ENCODE results near the gene MN1.

The MN1 gene

GRCh38 chr22:27720860-27721259, 80.7 kb downstream of the MN1 start:
- no peak overlapping the region for H3K4me3 ChIP-seq (ENCODE audit: low read depth, low read length)
- DNase-seq (ENCODE audit: low read depth), result no peak
- no peak for TF ChIP-seq CTCF (IDR thresholded peaks at IDR 0.05; ENCODE audit: control insufficient read depth, extremely low read depth, insufficient read depth)

- TF ChIP-seq CTCF (IDR thresholded peaks at IDR 0.05; ENCODE audit: control insufficient read depth, extremely low read depth, insufficient read depth), result no peak
- H3K4me3 ChIP-seq (ENCODE audit: low read depth, low read length), result no peak overlapping the region
- DNase-seq (ENCODE audit: low read depth), result no peak
These were observed 81.9 kb downstream of the MN1 start for GRCh38 chr22:27719535-27720227.

- H3K4me3 ChIP-seq (ENCODE audit: low read depth, low read length), result no peak overlapping the region
- TF ChIP-seq CTCF (IDR thresholded peaks at IDR 0.05; ENCODE audit: control insufficient read depth, extremely low read depth, insufficient read depth), result no peak
- no peak for DNase-seq (ENCODE audit: low read depth)
These were observed 82.6 kb downstream of the MN1 start for GRCh38 chr22:27719036-27719347.

- TF ChIP-seq CTCF (IDR thresholded peaks at IDR 0.05; ENCODE audit: control insufficient read depth, extremely low read depth, insufficient read depth), result no peak
- DNase-seq (ENCODE audit: low read depth), result no peak
- no peak overlapping the region for H3K4me3 ChIP-seq (ENCODE audit: low read depth, low read length)
These were observed 83.1 kb downstream of the MN1 start for GRCh38 chr22:27718186-27719035.

- DNase-seq (ENCODE audit: low read depth), result no peak
- TF ChIP-seq CTCF (IDR thresholded peaks at IDR 0.05; ENCODE audit: control insufficient read depth, extremely low read depth, insufficient read depth), result no peak
- no peak overlapping the region for H3K4me3 ChIP-seq (ENCODE audit: low read depth, low read length)
These were observed 84.5 kb downstream of the MN1 start for GRCh38 chr22:27717094-27717493.

- H3K4me3 ChIP-seq (ENCODE audit: low read depth, low read length), result no peak overlapping the region
- no peak for TF ChIP-seq CTCF (IDR thresholded peaks at IDR 0.05; ENCODE audit: control insufficient read depth, extremely low read depth, insufficient read depth)
- no peak for DNase-seq (ENCODE audit: low read depth)
These were observed 85.5 kb downstream of the MN1 start for GRCh38 chr22:27716074-27716473.

Data from LNCaP clone FGC (cell line).